Measurements from ENCODE around the gene TKTL1. TPM values are rescaled to one million over a fixed set of nuclear protein-coding genes. Genes with fewer than 3 reads are reported as not detected.

Gene TKTL1, protein sequence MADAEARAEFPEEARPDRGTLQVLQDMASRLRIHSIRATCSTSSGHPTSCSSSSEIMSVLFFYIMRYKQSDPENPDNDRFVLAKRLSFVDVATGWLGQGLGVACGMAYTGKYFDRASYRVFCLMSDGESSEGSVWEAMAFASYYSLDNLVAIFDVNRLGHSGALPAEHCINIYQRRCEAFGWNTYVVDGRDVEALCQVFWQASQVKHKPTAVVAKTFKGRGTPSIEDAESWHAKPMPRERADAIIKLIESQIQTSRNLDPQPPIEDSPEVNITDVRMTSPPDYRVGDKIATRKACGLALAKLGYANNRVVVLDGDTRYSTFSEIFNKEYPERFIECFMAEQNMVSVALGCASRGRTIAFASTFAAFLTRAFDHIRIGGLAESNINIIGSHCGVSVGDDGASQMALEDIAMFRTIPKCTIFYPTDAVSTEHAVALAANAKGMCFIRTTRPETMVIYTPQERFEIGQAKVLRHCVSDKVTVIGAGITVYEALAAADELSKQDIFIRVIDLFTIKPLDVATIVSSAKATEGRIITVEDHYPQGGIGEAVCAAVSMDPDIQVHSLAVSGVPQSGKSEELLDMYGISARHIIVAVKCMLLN
- total RNA-seq (2022; extraction: Qiagen RNA extraction; ENCODE audit: low read depth), result not detected in 5 replicates

DNA sequence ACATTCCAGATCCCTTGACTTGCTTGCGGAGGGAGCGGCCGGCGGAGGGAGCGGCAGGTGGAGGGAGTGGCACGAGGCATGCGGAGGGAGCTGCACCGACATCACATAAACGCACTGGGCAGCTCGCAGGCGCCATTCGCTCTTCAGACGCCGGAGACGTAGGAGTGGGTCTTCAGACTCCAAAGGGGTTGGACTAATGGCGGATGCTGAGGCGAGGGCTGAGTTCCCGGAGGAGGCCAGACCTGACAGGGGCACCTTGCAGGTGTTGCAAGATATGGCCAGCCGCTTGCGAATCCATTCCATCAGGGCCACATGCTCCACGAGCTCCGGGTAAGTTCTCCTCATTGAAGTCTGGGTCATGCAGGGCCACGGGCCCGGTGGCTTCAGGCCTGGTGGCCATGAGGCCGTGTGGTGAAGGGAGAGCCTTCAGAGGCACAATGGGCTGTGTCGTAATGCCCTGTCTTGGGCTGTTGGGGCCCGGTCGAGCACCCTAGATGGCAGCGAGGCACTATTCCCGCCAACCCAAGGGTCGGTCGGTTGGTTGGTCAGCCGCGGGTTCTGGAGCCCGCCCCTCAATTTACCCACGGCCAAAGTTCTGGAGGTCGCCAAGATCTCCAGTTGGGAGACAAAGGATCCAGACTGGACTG, at the start of gene TKTL1:
Gene TKTL1, plus strand, starts transcription at position 132 of the 647 bp plus-strand sequence. Its CDS starts 65 bp downstream, at position 197.

DNA sequence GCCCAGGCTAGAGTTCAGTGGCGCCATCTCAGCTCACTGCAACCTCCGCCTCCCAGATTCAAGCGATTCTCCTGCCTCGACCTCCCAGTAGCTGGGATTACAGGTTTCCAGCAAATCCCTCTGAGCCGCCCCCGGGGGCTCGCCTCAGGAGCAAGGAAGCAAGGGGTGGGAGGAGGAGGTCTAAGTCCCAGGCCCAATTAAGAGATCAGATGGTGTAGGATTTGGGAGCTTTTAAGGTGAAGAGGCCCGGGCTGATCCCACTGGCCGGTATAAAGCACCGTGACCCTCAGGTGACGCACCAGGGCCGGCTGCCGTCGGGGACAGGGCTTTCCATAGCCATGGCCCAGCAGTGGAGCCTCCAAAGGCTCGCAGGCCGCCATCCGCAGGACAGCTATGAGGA, 38.3 kb upstream of the TKTL1 start, which contains the start of gene OPN1MW3:
Gene OPN1MW3, plus strand, starts transcription at position 301 of the 400 bp plus-strand sequence. Its CDS starts 38 bp downstream, at position 339.

GRCh38 chrX:154294791-154295574, 612 bp upstream of the TKTL1 start, which contains the start of gene TEX28:
TEX28 (minus strand) TSS chrX:154295124; CDS start chrX:154292117, 3,007 bp downstream.

GRCh38 chrX:154374313-154375155, 78.9 kb downstream of the TKTL1 start, which contains the start of gene FLNA:
FLNA (minus strand) TSS chrX:154374634; CDS start chrX:154371245, 3,389 bp downstream.

GRCh38 chrX:154378799-154379568, 83.4 kb downstream of the TKTL1 start, which contains the start of gene EMD:
EMD (plus strand) TSS chrX:154379295; CDS start chrX:154379485, 190 bp downstream.

Other genes starting within 250 kb of the TKTL1 start
- gene MECP2, start 198.1 kb upstream of the TKTL1 start, total RNA-seq (2022; extraction: Qiagen RNA extraction; ENCODE audit: low read depth), result 14.2 to 23.1 TPM (median 18.0 TPM) in 5 replicates
- not detected in 5 replicates for gene OPN1LW, start 151.6 kb upstream of the TKTL1 start, total RNA-seq (2022; extraction: Qiagen RNA extraction; ENCODE audit: low read depth)
- gene OPN1MW, start 113.2 kb upstream of the TKTL1 start, total RNA-seq (2022; extraction: Qiagen RNA extraction; ENCODE audit: low read depth), result not detected in 5 replicates
- gene OPN1MW2, start 76.0 kb upstream of the TKTL1 start, total RNA-seq (2022; extraction: Qiagen RNA extraction; ENCODE audit: low read depth), result not detected in 5 replicates
- not detected in 5 replicates for gene OPN1MW3, start 38.2 kb upstream of the TKTL1 start, total RNA-seq (2022; extraction: Qiagen RNA extraction; ENCODE audit: low read depth)
- gene TEX28, start 671 bp upstream of the TKTL1 start, total RNA-seq (2022; extraction: Qiagen RNA extraction; ENCODE audit: low read depth), result not detected in 5 replicates
- gene FLNA, start 78.8 kb downstream of the TKTL1 start, total RNA-seq (2022; extraction: Qiagen RNA extraction; ENCODE audit: low read depth), result 1,086 to 1,787 TPM (median 1,647 TPM) in 5 replicates
- gene EMD, start 83.5 kb downstream of the TKTL1 start, total RNA-seq (2022; extraction: Qiagen RNA extraction; ENCODE audit: low read depth), result 129 to 165 TPM (median 156 TPM) in 5 replicates
- gene RPL10, start 102.6 kb downstream of the TKTL1 start, total RNA-seq (2022; extraction: Qiagen RNA extraction; ENCODE audit: low read depth), result 4,540 to 5,428 TPM (median 5,078 TPM) in 5 replicates
- gene DNASE1L1, start 113.5 kb downstream of the TKTL1 start, total RNA-seq (2022; extraction: Qiagen RNA extraction; ENCODE audit: low read depth), result 21.0 to 37.2 TPM (median 29.7 TPM) in 5 replicates
- 27.8 to 42.7 TPM (median 37.9 TPM) in 5 replicates for gene TAFAZZIN, start 115.7 kb downstream of the TKTL1 start, total RNA-seq (2022; extraction: Qiagen RNA extraction; ENCODE audit: low read depth)
- gene ATP6AP1, start 132.9 kb downstream of the TKTL1 start, total RNA-seq (2022; extraction: Qiagen RNA extraction; ENCODE audit: low read depth), result 63.7 to 111 TPM (median 109 TPM) in 5 replicates
- gene GDI1, start 141.4 kb downstream of the TKTL1 start, total RNA-seq (2022; extraction: Qiagen RNA extraction; ENCODE audit: low read depth), result 77.9 to 119 TPM (median 111 TPM) in 5 replicates
- gene FAM50A, start 148.3 kb downstream of the TKTL1 start, total RNA-seq (2022; extraction: Qiagen RNA extraction; ENCODE audit: low read depth), result 99.3 to 131 TPM (median 117 TPM) in 5 replicates
- gene PLXNA3, start 162.5 kb downstream of the TKTL1 start, total RNA-seq (2022; extraction: Qiagen RNA extraction; ENCODE audit: low read depth), result 5.9 to 24.3 TPM (median 12.7 TPM) in 5 replicates
- 38.8 to 73.0 TPM (median 64.3 TPM) in 5 replicates for gene LAGE3, start 183.5 kb downstream of the TKTL1 start, total RNA-seq (2022; extraction: Qiagen RNA extraction; ENCODE audit: low read depth)
- 53.0 to 75.0 TPM (median 69.6 TPM) in 5 replicates for gene UBL4A, start 190.8 kb downstream of the TKTL1 start, total RNA-seq (2022; extraction: Qiagen RNA extraction; ENCODE audit: low read depth)
- 24.7 to 44.4 TPM (median 43.2 TPM) in 5 replicates for gene SLC10A3, start 194.8 kb downstream of the TKTL1 start, total RNA-seq (2022; extraction: Qiagen RNA extraction; ENCODE audit: low read depth)
- gene FAM3A, start 220.4 kb downstream of the TKTL1 start, total RNA-seq (2022; extraction: Qiagen RNA extraction; ENCODE audit: low read depth), result 27.7 to 49.1 TPM (median 46.5 TPM) in 5 replicates